ENCODE data around the gene RAB35. TPM values are rescaled to one million over a fixed set of nuclear protein-coding genes. Genes with fewer than 3 reads are reported as not detected.
A peak's percentile ranks its signal among the peaks of the same experiment; 100 is the strongest.

RAB35 gene
- total and polyA plus RNA-seq, 2 experiments from 2014 or later, result 9.9 to 16.9 TPM

DNA sequence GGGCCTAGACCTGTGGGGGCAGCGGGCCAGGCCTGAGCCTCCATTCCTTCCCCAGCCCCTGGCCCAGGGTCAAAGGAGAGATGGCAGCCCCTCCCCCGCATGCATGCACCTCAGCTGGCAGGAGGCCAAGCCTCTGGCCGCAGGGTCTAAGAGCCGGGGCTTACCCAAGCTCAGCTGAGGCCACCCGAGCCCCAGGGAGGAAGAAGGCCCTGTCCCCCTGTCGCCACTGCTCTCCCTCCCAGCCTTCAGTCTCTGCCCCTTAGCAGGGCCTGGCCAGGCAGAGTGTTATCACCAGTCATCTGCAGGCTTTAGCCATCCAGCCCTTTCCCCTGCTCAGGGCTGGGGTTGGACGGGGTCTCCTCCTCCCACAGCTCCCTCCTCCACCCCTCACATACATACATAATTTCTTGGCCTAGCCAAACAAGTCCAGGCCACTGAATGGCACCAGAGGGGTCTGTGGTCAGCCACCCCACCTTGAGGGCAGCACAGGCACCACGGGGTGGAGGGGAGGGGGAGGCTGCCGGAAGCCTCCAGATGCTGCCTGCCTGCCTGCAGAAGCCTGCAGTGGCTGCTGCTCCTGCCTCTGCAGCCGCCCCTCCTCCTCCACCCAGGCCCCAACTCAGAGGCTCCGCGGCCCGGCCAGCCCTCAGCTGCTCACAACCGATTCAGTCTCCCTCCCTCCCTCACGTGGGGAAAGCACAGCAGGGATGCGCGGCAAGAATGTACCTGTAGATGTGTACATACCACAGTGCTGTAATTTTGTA is 22.8 kb downstream of the RAB35 start:
- TF ChIP-seq STAT1 (IDR thresholded peaks at IDR 0.05; ENCODE audit: unreplicated experiment), result no peak
- TF ChIP-seq, protein P1, sequence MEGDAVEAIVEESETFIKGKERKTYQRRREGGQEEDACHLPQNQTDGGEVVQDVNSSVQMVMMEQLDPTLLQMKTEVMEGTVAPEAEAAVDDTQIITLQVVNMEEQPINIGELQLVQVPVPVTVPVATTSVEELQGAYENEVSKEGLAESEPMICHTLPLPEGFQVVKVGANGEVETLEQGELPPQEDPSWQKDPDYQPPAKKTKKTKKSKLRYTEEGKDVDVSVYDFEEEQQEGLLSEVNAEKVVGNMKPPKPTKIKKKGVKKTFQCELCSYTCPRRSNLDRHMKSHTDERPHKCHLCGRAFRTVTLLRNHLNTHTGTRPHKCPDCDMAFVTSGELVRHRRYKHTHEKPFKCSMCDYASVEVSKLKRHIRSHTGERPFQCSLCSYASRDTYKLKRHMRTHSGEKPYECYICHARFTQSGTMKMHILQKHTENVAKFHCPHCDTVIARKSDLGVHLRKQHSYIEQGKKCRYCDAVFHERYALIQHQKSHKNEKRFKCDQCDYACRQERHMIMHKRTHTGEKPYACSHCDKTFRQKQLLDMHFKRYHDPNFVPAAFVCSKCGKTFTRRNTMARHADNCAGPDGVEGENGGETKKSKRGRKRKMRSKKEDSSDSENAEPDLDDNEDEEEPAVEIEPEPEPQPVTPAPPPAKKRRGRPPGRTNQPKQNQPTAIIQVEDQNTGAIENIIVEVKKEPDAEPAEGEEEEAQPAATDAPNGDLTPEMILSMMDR (conservative IDR thresholded peaks at IDR 0.05; ENCODE audit: low read depth in 2 of 2), result 0 out of 4 replicates have a peak, but pooled peaks of 1 of the 2 experiments have one; percentile 5
- Histone ChIP-seq H3K4me1 (ENCODE audit: insufficient read depth) (peaks cover 30% of the 10 kb centered on the region), H3K4me3 (peak overlapping the region; percentile 35; the same call in 1 of the 2 replicates), H3K4me2 (peak overlapping the region; percentile 69), H3K9me2 (ENCODE audit: insufficient read depth) (no peaks in the 10 kb centered on the region), H4K20me1 (replicated peaks; ENCODE audit: insufficient read depth) (no peaks in the 10 kb centered on the region), H3K27ac (ENCODE audit: low read depth) (peak overlapping the region; percentile 95), H3K36me3 (ENCODE audit: insufficient read depth) (no peaks in the 10 kb centered on the region; the same call in 1 of the 2 replicates), H3K79me2 (replicated peaks; ENCODE audit: insufficient read depth) (no peaks in the 10 kb centered on the region), H3K27me3 (ENCODE audit: insufficient read depth) (no peaks in the 10 kb centered on the region), H2AFZ (no peak overlapping the region), H3F3A (replicated peaks; ENCODE audit: low read depth) (peaks cover 13% of the 10 kb centered on the region)
- peaks cover 64% of the 10 kb centered on the region for H3K4me1 Mint-ChIP-seq
- no peaks in the 10 kb centered on the region; the same call in 2 of the 3 replicates for H3K9me3 Mint-ChIP-seq
- peak; percentile 86 for ATAC-seq
- peaks cover 16% of the 10 kb centered on the region for H3K27me3 Mint-ChIP-seq (ENCODE audit: insufficient read depth, low read depth, poor library complexity)
- peak overlapping the region; percentile 41; the same call in 2 of the 3 replicates for H3K4me3 Mint-ChIP-seq
- H3K36me3 Mint-ChIP-seq (ENCODE audit: low read depth), result peaks cover 35% of the 10 kb centered on the region
- H3K27ac Mint-ChIP-seq, result peak overlapping the region; percentile 94
- DNase-seq (ENCODE audit: low spot score), result peak; percentile 89

DNA sequence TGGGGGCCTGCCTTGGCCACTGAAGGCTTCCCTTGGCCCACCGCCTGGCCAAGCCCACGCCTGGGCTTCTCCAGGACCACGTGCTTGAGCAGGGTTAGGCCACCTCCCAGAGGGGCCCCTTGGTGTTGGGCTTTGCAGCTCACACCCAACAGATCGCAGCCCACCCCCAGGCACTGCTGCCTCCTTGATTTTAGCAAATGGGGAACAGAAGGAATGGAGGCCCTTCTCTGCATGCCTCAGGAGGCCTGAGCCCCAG is 23.3 kb downstream of the RAB35 start:
- ATAC-seq (peak; percentile 19), DNase-seq (ENCODE audit: low spot score) (no peak)
- Histone ChIP-seq H3K4me3 (peak overlapping the region; percentile 35; the same call in 1 of the 2 replicates), H3K36me3 (ENCODE audit: insufficient read depth) (no peaks in the 10 kb centered on the region; the same call in 1 of the 2 replicates), H3K79me2 (replicated peaks; ENCODE audit: insufficient read depth) (no peaks in the 10 kb centered on the region), H3K27ac (ENCODE audit: low read depth) (peak overlapping the region; percentile 95), H3K4me2 (peak overlapping the region; percentile 69), H3F3A (replicated peaks; ENCODE audit: low read depth) (peaks cover 14% of the 10 kb centered on the region), H3K4me1 (ENCODE audit: insufficient read depth) (peaks cover 30% of the 10 kb centered on the region), H3K27me3 (ENCODE audit: insufficient read depth) (no peaks in the 10 kb centered on the region), H4K20me1 (replicated peaks; ENCODE audit: insufficient read depth) (no peaks in the 10 kb centered on the region), H2AFZ (no peak overlapping the region), H3K9me2 (ENCODE audit: insufficient read depth) (no peaks in the 10 kb centered on the region)
- Mint-ChIP-seq H3K27ac (peak overlapping the region; percentile 94), H3K27me3 (ENCODE audit: insufficient read depth, low read depth, poor library complexity) (peaks cover 16% of the 10 kb centered on the region), H3K9me3 (no peaks in the 10 kb centered on the region; the same call in 2 of the 3 replicates), H3K4me3 (no peak overlapping the region), H3K36me3 (ENCODE audit: low read depth) (peaks cover 30% of the 10 kb centered on the region), H3K4me1 (peaks cover 65% of the 10 kb centered on the region)
- no peak for TF ChIP-seq ZNF331 (CRISPR knock-in tag; IDR thresholded peaks at IDR 0.05; ENCODE audit: low read depth)
- no peak for TF ChIP-seq ETS1 (IDR thresholded peaks at IDR 0.05)
- TF ChIP-seq ZNF114 (CRISPR knock-in tag; IDR thresholded peaks at IDR 0.05), result no peak
- TF ChIP-seq NANOG (IDR thresholded peaks at IDR 0.05; ENCODE audit: borderline replicate concordance), result no peak
- TF ChIP-seq, protein P1 (conservative IDR thresholded peaks at IDR 0.05; ENCODE audit: low read depth in 2 of 2), result no peak
- TF ChIP-seq JUNB (IDR thresholded peaks at IDR 0.05; ENCODE audit: unreplicated experiment), result no peak
- TF ChIP-seq, protein P2, sequence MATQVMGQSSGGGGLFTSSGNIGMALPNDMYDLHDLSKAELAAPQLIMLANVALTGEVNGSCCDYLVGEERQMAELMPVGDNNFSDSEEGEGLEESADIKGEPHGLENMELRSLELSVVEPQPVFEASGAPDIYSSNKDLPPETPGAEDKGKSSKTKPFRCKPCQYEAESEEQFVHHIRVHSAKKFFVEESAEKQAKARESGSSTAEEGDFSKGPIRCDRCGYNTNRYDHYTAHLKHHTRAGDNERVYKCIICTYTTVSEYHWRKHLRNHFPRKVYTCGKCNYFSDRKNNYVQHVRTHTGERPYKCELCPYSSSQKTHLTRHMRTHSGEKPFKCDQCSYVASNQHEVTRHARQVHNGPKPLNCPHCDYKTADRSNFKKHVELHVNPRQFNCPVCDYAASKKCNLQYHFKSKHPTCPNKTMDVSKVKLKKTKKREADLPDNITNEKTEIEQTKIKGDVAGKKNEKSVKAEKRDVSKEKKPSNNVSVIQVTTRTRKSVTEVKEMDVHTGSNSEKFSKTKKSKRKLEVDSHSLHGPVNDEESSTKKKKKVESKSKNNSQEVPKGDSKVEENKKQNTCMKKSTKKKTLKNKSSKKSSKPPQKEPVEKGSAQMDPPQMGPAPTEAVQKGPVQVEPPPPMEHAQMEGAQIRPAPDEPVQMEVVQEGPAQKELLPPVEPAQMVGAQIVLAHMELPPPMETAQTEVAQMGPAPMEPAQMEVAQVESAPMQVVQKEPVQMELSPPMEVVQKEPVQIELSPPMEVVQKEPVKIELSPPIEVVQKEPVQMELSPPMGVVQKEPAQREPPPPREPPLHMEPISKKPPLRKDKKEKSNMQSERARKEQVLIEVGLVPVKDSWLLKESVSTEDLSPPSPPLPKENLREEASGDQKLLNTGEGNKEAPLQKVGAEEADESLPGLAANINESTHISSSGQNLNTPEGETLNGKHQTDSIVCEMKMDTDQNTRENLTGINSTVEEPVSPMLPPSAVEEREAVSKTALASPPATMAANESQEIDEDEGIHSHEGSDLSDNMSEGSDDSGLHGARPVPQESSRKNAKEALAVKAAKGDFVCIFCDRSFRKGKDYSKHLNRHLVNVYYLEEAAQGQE (IDR thresholded peaks at IDR 0.05; ENCODE audit: unreplicated experiment), result no peak
- TF ChIP-seq POLR2AphosphoS5 (IDR thresholded peaks at IDR 0.05; ENCODE audit: low read depth), result no peak

All from GM23338 (cell line).